HepG2 (cell line): ENCODE measurements around the gene RNF13. TPM values are rescaled to one million over a fixed set of nuclear protein-coding genes. Genes with fewer than 3 reads are reported as not detected.

ENCODE experiments used
- ATAD3A ChIP-seq: sonication (generic); formaldehyde crosslinking; IDR thresholded peaks from 2 replicates; pipeline ENCODE4 v1.4.0; 2020; ENCODE audit warnings: missing genetic modification reagents
- EHMT2 ChIP-seq: fragments of 200-600 bp; sonication (generic); IDR thresholded peaks from 2 replicates; pipeline ENCODE4 v1.7.0; 2017; ENCODE audit warnings: antibody characterized with exemption, low read depth, low read length, borderline replicate concordance
- EP300 ChIP-seq, 3 experiments: sonication (generic) in 1 of 3; formaldehyde crosslinking in 1 of 3; IDR thresholded peaks; 2 replicates each; pipeline versions ENCODE4 v1.5.1 to v1.6.1; 2011 to 2020; ENCODE audit warnings: low read depth in 2 of 3, low read length in 2 of 3, borderline replicate concordance in 1 of 3, improper control_type of control experiment in 1 of 3, mild to moderate bottlenecking in 1 of 3, missing genetic modification reagents in 1 of 3, moderate library complexity in 1 of 3
- GABPA ChIP-seq, 2 experiments: IDR thresholded peaks; 2 replicates each; pipeline ENCODE4 v1.6.1; 2011 to 2016; ENCODE audit warnings: low read depth in 2 of 2, low read length in 1 of 2, missing biosample characterization in 1 of 2, missing genetic modification characterization in 1 of 2
- GABPB1 ChIP-seq: IDR thresholded peaks from 2 replicates; pipeline ENCODE4 v1.6.1; 2016; ENCODE audit warnings: mild to moderate bottlenecking, missing genetic modification reagents, moderate library complexity, missing compliant biosample characterization
- HHEX ChIP-seq: IDR thresholded peaks from 2 replicates; pipeline ENCODE4 v1.6.1; 2016; ENCODE audit warnings: control low read depth
- JUN ChIP-seq: sonication (generic); formaldehyde crosslinking; IDR thresholded peaks from 2 replicates; pipeline ENCODE4 v1.4.0; 2020; ENCODE audit warnings: mild to moderate bottlenecking, missing genetic modification reagents
- MAFK ChIP-seq, 2 experiments: IDR thresholded peaks in 1 of 2; conservative IDR thresholded peaks in 1 of 2; 2 replicates each; pipeline ENCODE4 v1.6.1; 2011; ENCODE audit warnings: improper control_type of control experiment in 2 of 2, low read length in 2 of 2
- NBN ChIP-seq: fragments of 450-650 bp; conservative IDR thresholded peaks from 2 replicates; pipeline ENCODE4 v1.6.1; 2017
- NFKB2 ChIP-seq: sonication (generic); formaldehyde crosslinking; IDR thresholded peaks from 2 replicates; pipeline ENCODE4 v1.4.0; 2020; ENCODE audit warnings: missing genetic modification reagents, borderline replicate concordance
- SALL2 ChIP-seq: sonication (generic); formaldehyde crosslinking; IDR thresholded peaks from 2 replicates; pipeline ENCODE4 v1.8.1; 2023; ENCODE audit warnings: mild to moderate bottlenecking, missing genetic modification reagents, inconsistent platforms
- STAT5B ChIP-seq: sonication (generic); formaldehyde crosslinking; IDR thresholded peaks from 2 replicates; pipeline ENCODE4 v1.4.0; 2020; ENCODE audit warnings: missing genetic modification reagents
- USF2 ChIP-seq, 2 experiments: sonication (generic) in 1 of 2; formaldehyde crosslinking in 1 of 2; IDR thresholded peaks; 2 replicates each; pipeline versions ENCODE4 v1.5.1 to v1.6.1; 2011 to 2020; ENCODE audit warnings: borderline replicate concordance in 1 of 2, low read depth in 1 of 2, low read length in 1 of 2, mild to moderate bottlenecking in 1 of 2, missing genetic modification reagents in 1 of 2, moderate library complexity in 1 of 2
- ZBTB14 ChIP-seq: sonication (generic); formaldehyde crosslinking; IDR thresholded peaks from 2 replicates; pipeline ENCODE4 v1.4.0; 2020; ENCODE audit warnings: missing genetic modification reagents
- ZBTB4 ChIP-seq: sonication (generic); formaldehyde crosslinking; IDR thresholded peaks from 2 replicates; pipeline ENCODE4 v1.4.0; 2020; ENCODE audit warnings: missing genetic modification reagents, mild to moderate bottlenecking, borderline replicate concordance
- ZNF138 ChIP-seq: sonication (generic); formaldehyde crosslinking; IDR thresholded peaks from 2 replicates; pipeline ENCODE4 v1.5.0; 2020; ENCODE audit warnings: mild to moderate bottlenecking, low read depth, missing genetic modification reagents
- ZNF24 ChIP-seq: fragments of 450-650 bp; IDR thresholded peaks from 2 replicates; pipeline ENCODE4 v1.6.1; 2017; ENCODE audit warnings: antibody characterized with exemption, mild to moderate bottlenecking
- ZNF256 ChIP-seq: sonication (generic); formaldehyde crosslinking; conservative IDR thresholded peaks from 2 replicates; pipeline ENCODE4 v1.4.0; 2020; ENCODE audit warnings: missing genetic modification reagents
- ZNF746 ChIP-seq: sonication (generic); formaldehyde crosslinking; IDR thresholded peaks from 2 replicates; pipeline ENCODE4 v1.8.0; 2022; ENCODE audit warnings: mild to moderate bottlenecking, missing genetic modification reagents
- ZSCAN12 ChIP-seq: sonication (generic); formaldehyde crosslinking; IDR thresholded peaks from 2 replicates; pipeline ENCODE4 v1.9.0; 2021; ENCODE audit warnings: mild to moderate bottlenecking, missing genetic modification reagents
- polyA plus RNA-seq, 8 experiments: library from polyadenylated mRNA; depleted of rRNA in 3 of 8; stranded (reverse) in 7 of 8; unstranded in 1 of 8; fragments of >200 nt; fragmentation: Illumina TruSeq in 4 of 8; extraction: Trizol in 4 of 8; gene quantifications; 2 replicates each; pipeline versions ENCODE4 v1.2.1 to v1.2.3, GENCODE V29; 2011 to 2016; ENCODE audit warnings: low read depth in 4 of 8, missing spikeins in 1 of 8, mixed read lengths in 1 of 8; ENCODE audit not compliant: insufficient read depth in 1 of 8
- total RNA-seq, 5 experiments: library from RNA; depleted of rRNA; stranded (reverse); fragments of >200 nt; fragmentation: Illumina TruSeq; extraction: Trizol; gene quantifications; 2 replicates each; pipeline ENCODE4 v1.2.3, GENCODE V29; 2016; ENCODE audit warnings: low read depth in 1 of 5
- TF ChIP-seq, protein P1 (sequence below): IDR thresholded peaks from 2 replicates; pipeline ENCODE4 v1.6.1; 2016
- TF ChIP-seq, protein P2 (sequence below): sonication (generic); formaldehyde crosslinking; IDR thresholded peaks from 2 replicates; pipeline ENCODE4 v1.4.0; 2020; ENCODE audit warnings: mild to moderate bottlenecking, missing genetic modification reagents

Gene RNF13
- total and polyA plus RNA-seq, 2 of the 13 experiments (the other 11 are each of a cell fraction or from before 2014, with no cell fraction given) = 39.8 to 46.0 TPM

DNA sequence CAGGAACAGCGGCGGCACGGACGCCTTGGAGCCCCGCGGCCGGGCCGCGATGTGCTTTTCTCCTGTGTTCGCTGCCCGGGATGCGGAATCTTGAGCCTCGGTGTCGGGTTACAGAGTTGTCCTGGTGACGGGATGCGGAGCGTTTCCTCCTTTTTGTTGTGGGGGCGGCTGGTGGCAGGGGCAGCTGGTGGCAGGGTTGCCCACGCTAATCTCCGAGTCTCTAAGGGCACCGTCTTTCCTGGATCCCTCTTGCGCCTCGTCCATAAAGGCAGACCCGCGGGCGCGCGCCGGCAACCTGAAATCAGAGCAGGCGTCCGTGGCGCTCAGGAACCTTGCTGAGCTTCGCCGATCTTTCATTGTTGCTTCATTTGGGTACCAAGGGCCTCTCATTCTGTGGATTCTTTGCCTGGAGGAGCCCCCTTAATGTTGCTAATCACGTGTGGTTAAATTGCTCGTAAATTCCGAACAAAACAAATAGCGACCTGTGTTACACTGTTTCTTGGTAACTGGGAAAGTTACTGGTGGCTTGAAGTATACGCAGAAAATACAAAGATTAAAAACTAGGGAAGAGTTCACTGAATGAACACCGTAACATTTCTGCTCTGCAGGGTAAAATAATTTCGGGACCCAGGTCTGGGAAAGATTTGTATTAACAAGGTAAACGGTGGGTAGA lies 158.5 kb downstream of the RNF13 start (continued):
- TF ChIP-seq ZSCAN12 (CRISPR knock-in tag) (no peak), ATAD3A (CRISPR knock-in tag) (no peak), ZBTB4 (CRISPR knock-in tag) (no peak), SALL2 (no peak), MAFK (conservative IDR thresholded peaks at IDR 0.05 in 1 of 2, IDR thresholded peaks at IDR 0.05 in 1 of 2; ENCODE audit: low read length in 2 of 2) (no peak), NFKB2 (CRISPR knock-in tag) (no peak), ZBTB14 (CRISPR knock-in tag) (peak; percentile 58; the same call in 1 of the 2 replicates), ZNF138 (CRISPR knock-in tag) (no peak), HHEX (no peak), ZNF24 (no peak), ZNF256 (CRISPR knock-in tag) (0 out of 2 replicates have a peak, but pooled peaks have one; percentile 15), EP300 (IDR thresholded peaks at IDR 0.05; ENCODE audit: low read depth in 2 of 2, low read length in 2 of 2) (no peak), EP300 (CRISPR knock-in tag; IDR thresholded peaks at IDR 0.05; ENCODE audit: borderline replicate concordance) (no peak), EHMT2 (no peak), JUN (CRISPR knock-in tag) (no peak; the same call in 1 of the 2 replicates), GABPA (IDR thresholded peaks at IDR 0.05; ENCODE audit: low read depth, low read length) (no peak), GABPA (CRISPR knock-in tag; IDR thresholded peaks at IDR 0.05; ENCODE audit: low read depth) (no peak), NBN (no peak), GABPB1 (CRISPR knock-in tag) (0 out of 2 replicates have a peak, but pooled peaks have one; percentile 5), USF2 (IDR thresholded peaks at IDR 0.05; ENCODE audit: low read depth, low read length) (no peak), USF2 (CRISPR knock-in tag; IDR thresholded peaks at IDR 0.05; ENCODE audit: borderline replicate concordance) (no peak), STAT5B (CRISPR knock-in tag) (no peak), ZNF746 (CRISPR knock-in tag) (no peak)
- TF ChIP-seq, protein P1, sequence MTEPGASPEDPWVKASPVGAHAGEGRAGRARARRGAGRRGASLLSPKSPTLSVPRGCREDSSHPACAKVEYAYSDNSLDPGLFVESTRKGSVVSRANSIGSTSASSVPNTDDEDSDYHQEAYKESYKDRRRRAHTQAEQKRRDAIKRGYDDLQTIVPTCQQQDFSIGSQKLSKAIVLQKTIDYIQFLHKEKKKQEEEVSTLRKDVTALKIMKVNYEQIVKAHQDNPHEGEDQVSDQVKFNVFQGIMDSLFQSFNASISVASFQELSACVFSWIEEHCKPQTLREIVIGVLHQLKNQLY = no peak
- TF ChIP-seq, protein P2, sequence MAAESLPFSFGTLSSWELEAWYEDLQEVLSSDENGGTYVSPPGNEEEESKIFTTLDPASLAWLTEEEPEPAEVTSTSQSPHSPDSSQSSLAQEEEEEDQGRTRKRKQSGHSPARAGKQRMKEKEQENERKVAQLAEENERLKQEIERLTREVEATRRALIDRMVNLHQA (CRISPR knock-in tag) = no peak
